Measurements from ENCODE around the gene LRRC10. TPM values are rescaled to one million over a fixed set of nuclear protein-coding genes. Genes with fewer than 3 reads are reported as not detected.
"Not testable (repeated sequence)": the region's sequence is repeated elsewhere in the genome, so short reads cannot be mapped to it uniquely, and the experiment has no call there.

The LRRC10 gene
- total RNA-seq, 1 experiment from 2014 or later: not detected

DNA sequence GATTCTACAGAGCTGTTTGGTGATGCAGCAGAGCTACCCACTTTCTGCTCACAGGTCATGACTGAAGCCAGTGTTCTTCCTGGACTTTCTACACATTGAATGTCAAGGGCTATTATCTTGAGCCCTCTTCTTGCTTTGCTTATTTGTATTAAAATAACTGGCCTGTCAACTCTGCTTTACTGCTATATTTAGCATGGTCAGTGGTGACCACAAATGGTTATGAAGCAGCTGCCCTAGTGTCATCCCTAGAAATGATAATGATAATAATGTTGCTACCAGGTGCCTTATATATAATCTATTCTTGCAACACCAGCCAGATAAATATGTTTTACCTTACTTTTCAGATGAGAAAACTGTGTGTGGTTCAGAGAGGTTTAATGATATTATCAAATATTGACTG, 2.6 kb upstream of the LRRC10 start:
- peaks cover 17% of the 10 kb centered on the region for H3K27me3 Mint-ChIP-seq (ENCODE audit: insufficient read depth, unreplicated experiment)
- TF ChIP-seq, protein P1, sequence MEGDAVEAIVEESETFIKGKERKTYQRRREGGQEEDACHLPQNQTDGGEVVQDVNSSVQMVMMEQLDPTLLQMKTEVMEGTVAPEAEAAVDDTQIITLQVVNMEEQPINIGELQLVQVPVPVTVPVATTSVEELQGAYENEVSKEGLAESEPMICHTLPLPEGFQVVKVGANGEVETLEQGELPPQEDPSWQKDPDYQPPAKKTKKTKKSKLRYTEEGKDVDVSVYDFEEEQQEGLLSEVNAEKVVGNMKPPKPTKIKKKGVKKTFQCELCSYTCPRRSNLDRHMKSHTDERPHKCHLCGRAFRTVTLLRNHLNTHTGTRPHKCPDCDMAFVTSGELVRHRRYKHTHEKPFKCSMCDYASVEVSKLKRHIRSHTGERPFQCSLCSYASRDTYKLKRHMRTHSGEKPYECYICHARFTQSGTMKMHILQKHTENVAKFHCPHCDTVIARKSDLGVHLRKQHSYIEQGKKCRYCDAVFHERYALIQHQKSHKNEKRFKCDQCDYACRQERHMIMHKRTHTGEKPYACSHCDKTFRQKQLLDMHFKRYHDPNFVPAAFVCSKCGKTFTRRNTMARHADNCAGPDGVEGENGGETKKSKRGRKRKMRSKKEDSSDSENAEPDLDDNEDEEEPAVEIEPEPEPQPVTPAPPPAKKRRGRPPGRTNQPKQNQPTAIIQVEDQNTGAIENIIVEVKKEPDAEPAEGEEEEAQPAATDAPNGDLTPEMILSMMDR (IDR thresholded peaks at IDR 0.05; ENCODE audit: unreplicated experiment): no peak
- intact Hi-C loops (cut with micrococcal nuclease): no loop called here
- H3K4me3 Mint-ChIP-seq (ENCODE audit: unreplicated experiment): no peak overlapping the region
- no peaks in the 10 kb centered on the region for H3K4me1 Mint-ChIP-seq (ENCODE audit: insufficient read depth, unreplicated experiment)
- ChIA-PET POLR2A (no interaction called here), CTCF (no interaction called here)
- DNase-seq (ENCODE audit: unreplicated experiment): no peak
- BruUV-seq (replicated peaks): no TSS peak
- H3K9me3 Mint-ChIP-seq (ENCODE audit: unreplicated experiment): peaks cover 7% of the 10 kb centered on the region
- no peak overlapping the region for H3K27ac Mint-ChIP-seq (ENCODE audit: low read depth, unreplicated experiment)
- no peaks in the 10 kb centered on the region for H3K36me3 Mint-ChIP-seq (ENCODE audit: insufficient read depth, unreplicated experiment)

GRCh38 chr12:69610126-69610525, 581 bp downstream of the LRRC10 start:
- POLR2A ChIA-PET: interaction anchor here (1.2 to 1.6 kb wide), 2 partner anchors 24 to 129 kb away, joined by 3 to 5 read pairs; partner anchors contain the start of gene RAB3IP
- CTCF ChIA-PET: interaction anchor here (0.6 to 2.2 kb wide), 4 partner anchors 30 to 627 kb away, joined by 3 to 6 read pairs (median 4); no protein-coding TSS in a partner anchor
- Mint-ChIP-seq H3K4me3 (ENCODE audit: unreplicated experiment) (no peak overlapping the region), H3K27ac (ENCODE audit: low read depth, unreplicated experiment) (no peak overlapping the region), H3K36me3 (ENCODE audit: insufficient read depth, unreplicated experiment) (no peaks in the 10 kb centered on the region), H3K9me3 (ENCODE audit: unreplicated experiment) (no peaks in the 10 kb centered on the region), H3K4me1 (ENCODE audit: insufficient read depth, unreplicated experiment) (no peaks in the 10 kb centered on the region), H3K27me3 (ENCODE audit: insufficient read depth, unreplicated experiment) (peaks cover 2% of the 10 kb centered on the region)
- no peak for DNase-seq (ENCODE audit: unreplicated experiment)
- TF ChIP-seq, protein P1 (IDR thresholded peaks at IDR 0.05; ENCODE audit: unreplicated experiment): no peak
- intact Hi-C loops (cut with micrococcal nuclease): no loop called here
- BruUV-seq (replicated peaks): no TSS peak

- CTCF ChIA-PET: interaction anchor here (0.7 kb wide), 1 partner anchor 394 kb away, joined by 3 read pairs; no protein-coding TSS in a partner anchor
- peaks cover 7% of the 10 kb centered on the region for H3K36me3 Mint-ChIP-seq (ENCODE audit: insufficient read depth, unreplicated experiment)
- intact Hi-C loops (cut with micrococcal nuclease): no loop called here
- H3K4me3 Mint-ChIP-seq (ENCODE audit: unreplicated experiment): no peak overlapping the region
- no peaks in the 10 kb centered on the region for H3K9me3 Mint-ChIP-seq (ENCODE audit: unreplicated experiment)
- BruUV-seq (replicated peaks): no TSS peak
- POLR2A ChIA-PET: interaction anchor here (0.7 kb wide), 1 partner anchor 22 kb away, joined by 4 read pairs; no protein-coding TSS in a partner anchor
- TF ChIP-seq, protein P1 (IDR thresholded peaks at IDR 0.05; ENCODE audit: unreplicated experiment): no peak
- no peaks in the 10 kb centered on the region for H3K27me3 Mint-ChIP-seq (ENCODE audit: insufficient read depth, unreplicated experiment)
- H3K27ac Mint-ChIP-seq (ENCODE audit: low read depth, unreplicated experiment): no peak overlapping the region
- H3K4me1 Mint-ChIP-seq (ENCODE audit: insufficient read depth, unreplicated experiment): no peaks in the 10 kb centered on the region
- DNase-seq (ENCODE audit: unreplicated experiment): no peak
These were observed 2.6 kb downstream of the LRRC10 start for GRCh38 chr12:69608114-69608513.

- BruUV-seq (replicated peaks); CTCF ChIA-PET; POLR2A ChIA-PET; intact Hi-C loops (cut with micrococcal nuclease); H3K9me3 Mint-ChIP-seq (ENCODE audit: unreplicated experiment); H3K4me1 Mint-ChIP-seq (ENCODE audit: insufficient read depth, unreplicated experiment); H3K4me3 Mint-ChIP-seq (ENCODE audit: unreplicated experiment); H3K27ac Mint-ChIP-seq (ENCODE audit: low read depth, unreplicated experiment); H3K27me3 Mint-ChIP-seq (ENCODE audit: insufficient read depth, unreplicated experiment); DNase-seq (ENCODE audit: unreplicated experiment): not testable (repeated sequence)
- peaks cover 45% of the 10 kb centered on the region for H3K36me3 Mint-ChIP-seq (ENCODE audit: insufficient read depth, unreplicated experiment)
These were observed 6.4 kb downstream of the LRRC10 start for GRCh38 chr12:69604275-69604674.

- POLR2A ChIA-PET; DNase-seq (ENCODE audit: unreplicated experiment); H3K4me3 Mint-ChIP-seq (ENCODE audit: unreplicated experiment); H3K27ac Mint-ChIP-seq (ENCODE audit: low read depth, unreplicated experiment); H3K9me3 Mint-ChIP-seq (ENCODE audit: unreplicated experiment); H3K27me3 Mint-ChIP-seq (ENCODE audit: insufficient read depth, unreplicated experiment); BruUV-seq (replicated peaks); intact Hi-C loops (cut with micrococcal nuclease); H3K4me1 Mint-ChIP-seq (ENCODE audit: insufficient read depth, unreplicated experiment): not testable (repeated sequence)
- peaks cover 52% of the 10 kb centered on the region for H3K36me3 Mint-ChIP-seq (ENCODE audit: insufficient read depth, unreplicated experiment)
- CTCF ChIA-PET: interaction anchor here (0.6 kb wide), 2 partner anchors 133 to 1116 kb away, joined by 3 read pairs; no protein-coding TSS in a partner anchor
These were observed 7.2 kb downstream of the LRRC10 start for GRCh38 chr12:69603556-69603955.
